ENCODE measurements around the gene SORD. TPM values are rescaled to one million over a fixed set of nuclear protein-coding genes. Genes with fewer than 3 reads are reported as not detected.
"Not testable (repeated sequence)": the region's sequence is repeated elsewhere in the genome, so short reads cannot be mapped to it uniquely, and the experiment has no call there.

SORD gene
- total RNA-seq, 1 experiment from 2014 or later = 53.1 TPM

- not testable (repeated sequence) for H3K4me3 ChIP-seq (ENCODE audit: insufficient read depth, low read depth, low read length); H3K36me3 ChIP-seq (replicated peaks; ENCODE audit: control insufficient read depth, insufficient read depth, low read length); H3K27me3 ChIP-seq (ENCODE audit: control insufficient read depth, insufficient read depth, low read length); DNase-seq
Measured at GRCh38 chr15:45073602-45074001, 50.6 kb downstream of the SORD start.

- not testable (repeated sequence) for H3K36me3 ChIP-seq (replicated peaks; ENCODE audit: control insufficient read depth, insufficient read depth, low read length); DNase-seq
Measured at GRCh38 chr15:45075440-45076320, 52.7 kb downstream of the SORD start.

GRCh38 chr15:45077391-45077790, 54.4 kb downstream of the SORD start:
- H3K27me3 ChIP-seq (ENCODE audit: control insufficient read depth, insufficient read depth, low read length); H3K4me3 ChIP-seq (ENCODE audit: insufficient read depth, low read depth, low read length); DNase-seq; H3K36me3 ChIP-seq (replicated peaks; ENCODE audit: control insufficient read depth, insufficient read depth, low read length): not testable (repeated sequence)

More at GRCh38 chr15:45075440-45076320, 52.7 kb downstream of the SORD start:
- H3K4me3 ChIP-seq (ENCODE audit: insufficient read depth, low read depth, low read length); H3K27me3 ChIP-seq (ENCODE audit: control insufficient read depth, insufficient read depth, low read length): not testable (repeated sequence)

GRCh38 chr15:45079201-45079600, 56.2 kb downstream of the SORD start:
- DNase-seq; H3K27me3 ChIP-seq (ENCODE audit: control insufficient read depth, insufficient read depth, low read length); H3K4me3 ChIP-seq (ENCODE audit: insufficient read depth, low read depth, low read length); H3K36me3 ChIP-seq (replicated peaks; ENCODE audit: control insufficient read depth, insufficient read depth, low read length): not testable (repeated sequence)

- not testable (repeated sequence) for H3K4me3 ChIP-seq (ENCODE audit: insufficient read depth, low read depth, low read length); H3K27me3 ChIP-seq (ENCODE audit: control insufficient read depth, insufficient read depth, low read length); H3K36me3 ChIP-seq (replicated peaks; ENCODE audit: control insufficient read depth, insufficient read depth, low read length); DNase-seq
Measured at GRCh38 chr15:45079628-45080246, 56.7 kb downstream of the SORD start.

GRCh38 chr15:45080593-45080992, 57.6 kb downstream of the SORD start:
- not testable (repeated sequence) for H3K4me3 ChIP-seq (ENCODE audit: insufficient read depth, low read depth, low read length); H3K27me3 ChIP-seq (ENCODE audit: control insufficient read depth, insufficient read depth, low read length)

GRCh38 chr15:45082412-45082811, 59.4 kb downstream of the SORD start:
- not testable (repeated sequence) for H3K4me3 ChIP-seq (ENCODE audit: insufficient read depth, low read depth, low read length); H3K27me3 ChIP-seq (ENCODE audit: control insufficient read depth, insufficient read depth, low read length); DNase-seq; H3K36me3 ChIP-seq (replicated peaks; ENCODE audit: control insufficient read depth, insufficient read depth, low read length)

More at GRCh38 chr15:45080593-45080992, 57.6 kb downstream of the SORD start:
- not testable (repeated sequence) for H3K36me3 ChIP-seq (replicated peaks; ENCODE audit: control insufficient read depth, insufficient read depth, low read length); DNase-seq

- DNase-seq = no peak
- no peaks in the 10 kb centered on the region for H3K27me3 ChIP-seq (ENCODE audit: control insufficient read depth, insufficient read depth, low read length)
- H3K36me3 ChIP-seq (replicated peaks; ENCODE audit: control insufficient read depth, insufficient read depth, low read length) = no peaks in the 10 kb centered on the region
- H3K4me3 ChIP-seq (ENCODE audit: insufficient read depth, low read depth, low read length) = no peak overlapping the region
Measured at GRCh38 chr15:45083223-45083622, 60.2 kb downstream of the SORD start.

- DNase-seq = no peak
- Histone ChIP-seq H3K4me3 (ENCODE audit: insufficient read depth, low read depth, low read length) (no peak overlapping the region), H3K36me3 (replicated peaks; ENCODE audit: control insufficient read depth, insufficient read depth, low read length) (no peaks in the 10 kb centered on the region), H3K27me3 (ENCODE audit: control insufficient read depth, insufficient read depth, low read length) (no peaks in the 10 kb centered on the region)
Measured at GRCh38 chr15:45084163-45084562, 61.2 kb downstream of the SORD start.

GRCh38 chr15:45087513-45087912, 64.5 kb downstream of the SORD start:
- H3K4me3 ChIP-seq (ENCODE audit: insufficient read depth, low read depth, low read length) = no peak overlapping the region
- peak; percentile 20 for DNase-seq
- no peaks in the 10 kb centered on the region for H3K36me3 ChIP-seq (replicated peaks; ENCODE audit: control insufficient read depth, insufficient read depth, low read length)
- no peaks in the 10 kb centered on the region; the same call in 1 of the 2 replicates for H3K27me3 ChIP-seq (ENCODE audit: control insufficient read depth, insufficient read depth, low read length)

- no peaks in the 10 kb centered on the region for H3K36me3 ChIP-seq (replicated peaks; ENCODE audit: control insufficient read depth, insufficient read depth, low read length)
- no peak overlapping the region for H3K4me3 ChIP-seq (ENCODE audit: insufficient read depth, low read depth, low read length)
- no peak for DNase-seq
- H3K27me3 ChIP-seq (ENCODE audit: control insufficient read depth, insufficient read depth, low read length) = no peaks in the 10 kb centered on the region; the same call in 1 of the 2 replicates
Measured at GRCh38 chr15:45088801-45089711, 66.1 kb downstream of the SORD start.

- Histone ChIP-seq H3K36me3 (replicated peaks; ENCODE audit: control insufficient read depth, insufficient read depth, low read length) (no peaks in the 10 kb centered on the region), H3K27me3 (ENCODE audit: control insufficient read depth, insufficient read depth, low read length) (no peaks in the 10 kb centered on the region; the same call in 1 of the 2 replicates), H3K4me3 (ENCODE audit: insufficient read depth, low read depth, low read length) (no peak overlapping the region)
- no peak for DNase-seq
Measured at GRCh38 chr15:45089712-45090373, 66.8 kb downstream of the SORD start.

GRCh38 chr15:45091161-45091560, 68.2 kb downstream of the SORD start:
- Histone ChIP-seq H3K27me3 (ENCODE audit: control insufficient read depth, insufficient read depth, low read length) (no peaks in the 10 kb centered on the region; the same call in 1 of the 2 replicates), H3K4me3 (ENCODE audit: insufficient read depth, low read depth, low read length) (no peak overlapping the region), H3K36me3 (replicated peaks; ENCODE audit: control insufficient read depth, insufficient read depth, low read length) (no peaks in the 10 kb centered on the region)
- no peak for DNase-seq

GRCh38 chr15:45091576-45091975, 68.6 kb downstream of the SORD start:
- Histone ChIP-seq H3K36me3 (replicated peaks; ENCODE audit: control insufficient read depth, insufficient read depth, low read length) (no peaks in the 10 kb centered on the region), H3K4me3 (ENCODE audit: insufficient read depth, low read depth, low read length) (no peak overlapping the region), H3K27me3 (ENCODE audit: control insufficient read depth, insufficient read depth, low read length) (no peaks in the 10 kb centered on the region; the same call in 1 of the 2 replicates)
- DNase-seq = no peak

All from H7 (cell line).